Stimulated activated CD4-positive, alpha-beta T cell treated with anti-CD3 and anti-CD28 coated beads, Interleukin-2, amount 100 ng/mL, for 24 hours (primary cell): ENCODE results near the gene CELSR1.

Experiments
- DNase-seq, 2 donors: peaks; one replicate each; pipeline ENCODE4 v3.0.0-alpha.2; 2020

Gene CELSR1

DNA sequence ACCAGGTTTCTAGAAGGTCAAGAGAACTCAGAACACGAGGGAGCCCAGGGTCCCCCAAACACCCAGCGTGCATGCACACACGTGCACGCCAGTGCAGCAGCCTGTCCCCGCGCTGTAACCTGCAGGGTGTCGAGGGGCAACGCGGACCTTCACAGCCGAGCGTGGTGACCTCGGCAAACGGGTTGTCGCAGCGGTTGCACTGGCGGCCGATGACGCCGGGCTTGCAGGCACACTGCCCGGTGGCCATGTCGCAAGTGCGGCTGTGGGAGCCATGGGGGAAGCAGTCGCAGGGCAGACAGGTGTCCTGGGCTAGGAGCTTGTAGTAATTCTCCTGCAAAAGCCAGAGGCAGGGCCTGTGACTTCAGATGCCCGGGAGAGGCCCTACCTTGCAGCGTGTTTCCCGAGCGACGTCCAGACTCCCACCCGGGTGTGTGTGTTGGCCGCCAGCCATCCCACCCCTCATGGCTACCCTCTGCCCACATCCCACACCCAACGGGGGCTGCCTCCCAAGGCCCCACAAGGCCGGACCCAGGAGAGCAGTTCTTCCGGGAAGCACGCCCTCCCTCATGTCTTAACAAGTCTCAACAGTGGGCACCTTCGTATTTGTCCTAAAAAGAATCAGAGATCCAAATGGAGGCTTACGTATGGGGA is 145.8 kb downstream of the CELSR1 start:
- no peak for DNase-seq

- DNase-seq, result no peak
Measured at GRCh38 chr22:46390652-46391301, 146.6 kb downstream of the CELSR1 start.

DNA sequence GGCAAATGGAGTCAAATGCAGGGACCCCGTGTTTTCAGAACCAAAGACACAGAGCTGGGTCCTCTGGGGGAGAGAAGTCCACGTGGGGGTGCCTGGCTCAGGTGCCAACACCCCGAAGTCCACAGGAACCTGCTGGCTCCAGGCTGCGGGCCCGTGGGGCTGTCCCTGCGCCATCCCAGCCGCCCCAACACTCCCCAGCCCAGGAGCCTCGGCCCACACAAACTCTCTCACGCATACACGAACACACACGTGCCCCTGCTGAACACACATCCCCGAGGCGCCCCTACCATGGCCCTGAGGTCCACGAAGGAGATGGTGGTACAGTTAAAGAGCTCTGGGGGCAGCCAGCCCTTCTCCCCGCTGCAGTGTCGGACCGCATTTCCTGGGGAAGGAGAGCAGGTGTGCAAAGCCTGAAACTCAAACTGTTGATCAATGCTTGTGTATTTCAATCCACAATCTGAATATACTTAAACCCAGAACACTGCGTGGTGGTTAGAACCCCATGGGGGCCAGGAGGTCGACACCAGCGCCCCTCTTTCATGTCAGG is 147.2 kb downstream of the CELSR1 start:
- DNase-seq, result no peak

- DNase-seq, result no peak
Measured at GRCh38 chr22:46389081-46389480, 148.3 kb downstream of the CELSR1 start.

DNA sequence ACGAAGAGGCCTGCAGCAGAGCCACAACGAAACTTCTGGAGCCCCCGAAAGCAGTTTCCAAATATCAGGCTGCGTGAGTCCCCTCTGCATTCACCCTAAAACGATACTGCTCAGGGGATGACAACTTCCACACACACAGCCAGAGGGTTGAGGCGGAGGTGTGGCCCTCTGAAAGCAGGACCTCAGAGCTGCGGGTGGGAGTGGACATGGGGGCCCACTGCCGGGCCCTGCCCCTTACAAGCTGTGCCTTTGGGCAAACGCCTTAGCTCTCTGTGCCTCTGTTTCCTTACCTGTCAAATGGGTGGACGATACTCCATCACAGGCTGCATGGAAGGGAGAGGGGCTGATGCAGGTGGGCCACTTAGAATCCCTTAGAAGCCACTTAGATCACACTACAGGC is 148.8 kb downstream of the CELSR1 start:
- DNase-seq, result no peak

GRCh38 chr22:46387748-46388147 is 149.7 kb downstream of the CELSR1 start:
- no peak for DNase-seq

DNA sequence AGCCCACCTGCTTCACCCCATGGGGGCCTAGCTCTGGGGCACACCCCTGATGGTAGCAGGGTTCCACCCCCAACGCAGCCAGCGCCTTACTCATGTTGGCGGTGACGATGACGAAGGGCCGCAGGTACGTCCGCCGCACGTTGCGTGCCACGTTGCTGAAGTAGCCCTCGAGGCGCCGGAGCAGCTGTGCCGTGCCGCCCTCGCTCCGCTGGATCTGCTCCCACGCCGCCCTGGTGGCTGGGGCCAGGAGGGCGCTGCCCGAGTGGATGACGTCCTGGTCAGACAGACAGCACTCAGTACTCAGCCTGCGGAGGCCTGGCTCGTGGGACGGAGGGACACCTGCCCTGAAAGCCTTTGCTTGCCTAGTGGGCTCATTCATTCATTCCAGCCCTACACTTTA is 151.1 kb downstream of the CELSR1 start:
- DNase-seq, result no peak

- no peak for DNase-seq
Measured at GRCh38 chr22:46382524-46382923, 154.9 kb downstream of the CELSR1 start.

- no peak for DNase-seq
Measured at GRCh38 chr22:46381731-46382130, 155.7 kb downstream of the CELSR1 start.

DNA sequence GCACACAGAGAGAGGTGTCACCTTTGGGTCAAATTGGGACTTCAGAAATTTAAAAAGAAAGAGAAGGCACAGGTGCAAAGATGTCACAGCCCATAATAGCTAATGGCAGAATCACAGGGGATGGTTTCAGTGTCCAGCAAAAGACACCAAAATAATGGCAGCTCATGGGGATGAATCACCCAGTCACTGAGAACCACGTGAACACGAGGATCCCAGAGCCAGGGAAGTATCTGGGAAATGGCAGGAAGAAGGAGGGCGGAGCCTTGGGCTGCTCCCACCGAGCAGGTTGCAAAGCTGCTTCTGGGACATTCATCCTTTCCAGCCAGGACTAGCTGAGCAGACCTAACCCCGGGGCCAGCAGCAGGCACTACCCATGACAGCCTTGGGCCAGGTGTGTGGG is 156.3 kb downstream of the CELSR1 start:
- DNase-seq, result no peak

DNA sequence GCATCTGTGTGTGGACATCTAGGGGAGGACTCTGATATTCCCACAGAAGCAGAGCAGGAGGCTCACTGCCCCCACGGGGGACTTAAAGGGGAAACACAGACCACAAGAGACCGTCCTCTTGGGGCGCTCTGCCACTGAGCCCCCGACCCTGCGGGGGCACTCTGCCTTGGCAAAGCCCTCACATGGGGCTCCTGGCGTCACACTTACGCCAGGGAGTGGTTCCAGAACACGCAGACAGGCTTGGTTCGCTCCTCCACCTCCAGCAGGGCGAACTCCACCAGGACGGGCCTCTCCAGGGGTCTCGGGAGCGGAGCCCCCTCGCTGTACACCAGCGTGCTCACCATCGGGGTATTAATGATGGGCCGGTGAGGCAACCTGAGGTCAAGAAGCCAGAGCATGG is 156.8 kb downstream of the CELSR1 start:
- DNase-seq, result no peak

- no peak for DNase-seq
Measured at GRCh38 chr22:46380069-46380468, 157.4 kb downstream of the CELSR1 start.

DNA sequence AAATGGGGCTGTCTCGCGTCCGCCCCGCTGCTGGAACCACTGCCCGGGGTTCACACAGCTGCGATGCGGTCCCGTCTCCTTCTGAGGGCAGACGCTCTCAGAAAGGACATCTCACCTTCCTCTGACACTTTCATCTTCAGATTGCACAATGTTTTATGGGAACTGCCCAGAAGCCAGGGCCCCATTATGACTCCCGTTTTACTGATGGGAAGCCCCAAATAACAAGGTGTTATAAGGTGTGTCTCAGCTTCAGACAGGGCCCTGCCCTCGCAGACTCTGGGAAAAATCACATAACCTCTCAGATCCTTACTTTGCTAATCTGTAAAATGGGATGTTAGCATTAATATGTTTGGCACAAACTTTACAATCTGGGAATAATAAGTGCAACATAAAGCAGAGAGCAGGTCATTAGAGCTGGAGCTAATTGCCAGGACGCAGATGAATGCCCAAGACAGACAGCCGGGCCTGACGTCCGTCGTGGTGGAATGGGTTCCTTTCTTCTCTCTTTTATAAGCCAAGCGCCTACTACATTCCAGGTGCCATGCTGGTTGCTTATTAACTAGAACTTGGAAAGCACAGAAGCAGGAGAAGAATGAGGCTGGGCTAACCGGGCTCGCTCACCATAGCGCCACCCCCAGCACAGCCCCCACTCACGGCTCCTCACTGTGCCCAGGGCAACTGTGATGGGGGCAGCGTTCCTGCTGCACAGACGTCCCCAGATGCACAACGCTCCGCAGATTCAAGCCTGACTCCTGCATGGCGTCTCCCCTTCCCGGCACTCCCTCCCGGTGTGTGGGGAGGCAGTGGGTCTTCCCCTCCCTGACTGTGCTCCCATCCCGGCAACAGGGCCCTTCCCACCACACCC is 158.1 kb downstream of the CELSR1 start:
- DNase-seq, result no peak

- DNase-seq, result no peak
Measured at GRCh38 chr22:46378426-46379065, 158.9 kb downstream of the CELSR1 start.

GRCh38 chr22:46377525-46378425 is 159.6 kb downstream of the CELSR1 start:
- no peak for DNase-seq

DNA sequence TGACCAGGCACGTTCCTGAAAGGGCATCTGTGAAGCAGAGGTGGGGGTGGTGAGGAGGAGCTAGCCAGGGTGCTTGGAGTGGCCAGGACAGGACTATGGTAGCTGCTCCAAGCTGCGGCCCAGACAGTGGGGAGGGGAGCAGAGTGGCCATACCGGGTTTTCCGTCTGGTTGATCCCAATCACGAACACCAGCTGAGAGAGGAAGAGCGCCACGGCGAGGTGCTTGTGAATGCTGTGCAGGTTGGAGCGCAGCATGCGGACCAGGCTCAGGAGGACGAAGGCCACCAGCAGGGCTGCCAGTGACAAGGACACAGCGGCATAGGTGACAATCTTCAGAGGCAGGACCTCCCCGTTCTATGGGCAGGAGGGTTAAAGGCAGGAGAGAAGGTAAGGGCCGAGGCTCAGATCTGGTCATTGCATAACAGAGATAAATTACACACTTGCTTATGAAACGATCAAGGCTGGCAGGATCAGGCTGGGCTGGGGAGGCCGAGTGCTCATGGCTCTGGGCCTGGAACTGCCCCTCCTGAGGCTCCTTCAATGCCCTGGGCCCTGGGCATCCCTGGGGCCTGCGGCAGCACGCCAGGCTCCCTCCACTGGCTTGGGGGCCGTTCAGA is 160.4 kb downstream of the CELSR1 start:
- no peak for DNase-seq

DNA sequence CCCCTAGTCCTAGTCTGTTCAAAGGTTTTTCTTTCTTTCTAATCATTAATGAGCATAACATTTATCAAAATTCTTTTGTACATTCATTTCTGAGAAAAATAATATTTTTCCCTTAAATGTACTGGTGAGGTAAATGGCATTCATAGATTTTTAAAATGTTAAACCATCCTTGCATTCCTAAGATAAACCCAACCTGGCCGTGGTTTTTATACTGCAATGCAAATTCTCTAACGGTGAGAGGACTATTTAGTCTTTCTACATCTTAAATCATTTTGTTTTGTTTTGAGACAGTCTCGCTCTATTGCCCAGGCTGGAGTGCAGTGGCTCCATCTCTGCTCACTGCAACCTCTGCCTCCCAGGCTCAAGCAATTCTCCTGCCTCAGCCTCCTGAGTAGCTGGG is 161.3 kb downstream of the CELSR1 start:
- DNase-seq, result no peak

DNA sequence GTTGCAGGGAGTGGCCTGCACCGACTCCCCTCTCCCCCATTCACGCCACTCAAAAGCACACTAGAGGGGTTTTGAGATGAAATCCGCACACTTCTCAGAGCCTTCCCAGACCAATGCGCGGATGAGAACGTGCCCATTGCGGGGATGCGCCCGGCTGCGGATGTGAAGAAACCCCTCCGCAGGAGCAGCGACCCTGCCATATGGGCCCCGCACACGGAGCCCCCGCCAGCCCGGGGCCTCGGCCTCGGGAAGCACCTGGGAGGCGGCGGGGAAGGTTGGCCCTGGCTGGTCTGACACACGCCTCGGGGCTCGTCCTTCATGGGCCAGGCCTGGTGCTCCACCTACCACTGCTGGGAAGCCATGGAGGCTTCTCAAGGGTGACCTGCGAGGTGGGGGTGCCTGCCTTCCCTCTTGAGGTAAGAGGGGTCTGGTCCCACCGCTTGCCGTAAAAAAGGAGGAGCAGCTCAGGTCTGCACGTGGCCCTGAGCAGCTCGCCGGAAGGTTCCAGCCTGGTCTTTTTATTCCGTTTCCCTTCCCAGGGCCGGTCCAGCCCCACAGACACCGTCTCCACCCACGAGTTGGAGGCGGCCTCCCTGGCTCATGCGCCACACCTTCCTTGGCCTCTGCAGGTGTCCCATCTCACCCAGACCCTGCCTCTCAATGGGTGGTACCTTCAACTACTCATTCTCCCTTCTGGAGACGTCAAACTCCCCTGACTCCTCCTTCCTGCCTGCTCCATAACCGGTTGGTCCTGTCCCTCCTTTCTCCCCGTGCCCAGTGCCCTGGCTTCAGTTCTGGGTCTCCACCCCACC is 162.6 kb downstream of the CELSR1 start:
- no peak for DNase-seq

DNA sequence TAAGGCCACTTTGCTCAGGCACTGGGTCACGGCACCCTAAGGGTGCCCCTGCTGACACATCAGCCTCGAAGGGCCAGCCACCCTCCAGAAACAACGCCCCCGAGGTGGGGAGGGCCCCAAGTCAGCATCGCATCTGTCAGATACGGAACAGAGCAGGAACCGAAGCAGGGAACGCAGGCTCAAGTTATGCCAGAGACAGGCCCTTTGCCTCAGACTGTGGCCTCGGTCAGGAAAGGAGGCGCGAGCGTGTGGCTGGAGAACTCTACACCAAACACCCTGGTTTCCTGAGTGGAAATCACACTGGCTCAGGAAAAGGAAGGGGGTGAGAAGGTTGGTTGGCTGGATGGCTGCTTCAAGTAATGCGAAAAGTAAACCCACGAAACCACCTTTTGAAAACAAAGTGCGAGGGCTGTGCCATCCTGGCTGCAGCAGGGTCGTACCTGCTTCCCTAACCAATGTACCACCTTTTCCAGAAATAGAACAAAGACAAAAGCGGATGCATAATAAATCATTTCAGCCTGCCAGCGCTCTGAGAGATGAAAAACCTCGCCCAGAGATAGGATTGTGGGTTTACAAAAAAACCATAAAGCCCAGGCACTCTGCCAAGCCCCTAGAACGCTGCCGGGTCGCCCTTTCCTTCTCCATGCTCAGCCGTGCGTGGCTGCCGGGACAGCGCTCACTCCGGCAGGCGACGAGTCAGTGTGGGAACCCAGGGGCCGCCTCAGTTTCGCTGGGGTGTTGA is 163.3 kb downstream of the CELSR1 start:
- DNase-seq, result peak in 1 of 2 donors; percentile 22

DNA sequence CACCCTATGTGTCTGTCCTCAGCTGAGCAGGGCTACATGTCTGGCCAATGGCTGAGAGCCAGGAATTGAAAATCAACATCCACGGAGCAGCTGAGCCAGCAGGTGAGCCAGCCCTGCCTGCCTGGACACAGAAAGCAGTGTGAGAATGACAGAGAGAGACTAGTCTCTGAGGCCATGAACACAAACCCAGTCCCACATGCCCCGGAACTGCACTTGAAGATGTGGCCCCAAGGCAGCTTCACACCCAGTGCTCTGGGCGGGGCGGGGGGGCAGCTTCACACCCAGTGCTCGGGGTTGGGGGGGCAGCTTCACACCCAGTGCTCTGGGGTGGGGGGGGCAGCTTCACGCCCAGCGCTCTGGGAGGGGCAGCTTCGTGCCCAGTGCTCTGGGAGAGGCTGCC is 164.3 kb downstream of the CELSR1 start:
- no peak for DNase-seq
